Cardiac muscle cell (in vitro differentiated cells and primary cell): ENCODE measurements around the gene MYBBP1A. TPM values are rescaled to one million over a fixed set of nuclear protein-coding genes. Genes with fewer than 3 reads are reported as not detected.
A peak's percentile ranks its signal among the peaks of the same experiment; 100 is the strongest.

Source experiments
- DNase-seq, 2 donors: peaks; one replicate each; pipeline versions ENCODE4 v3.0.0 to v3.0.0-alpha.2; 2010 to 2017; ENCODE audit warnings: low read depth in 1 of 2, low spot score in 1 of 2
- H3K27ac ChIP-seq: fragments of 200-600 bp; sonication (generic); 2 replicates; pipeline ENCODE4 v1.5.1; 2016
- H3K27me3 ChIP-seq: fragments of 200-600 bp; sonication (generic); 2 replicates; pipeline ENCODE4 v1.6.0; 2016; ENCODE audit warnings: control low read depth
- H3K36me3 ChIP-seq: fragments of 200-600 bp; sonication (generic); 2 replicates; pipeline ENCODE4 v1.5.1; 2016; ENCODE audit warnings: control low read depth
- H3K4me1 ChIP-seq: fragments of 200-600 bp; sonication (generic); 2 replicates; pipeline ENCODE4 v1.8.1; 2017; ENCODE audit warnings: low read depth, mild to moderate bottlenecking, mixed run types
- H3K4me3 ChIP-seq: fragments of 200-600 bp; sonication (generic); 2 replicates; pipeline ENCODE4 v1.5.1; 2016; ENCODE audit warnings: mild to moderate bottlenecking
- H3K9me3 ChIP-seq: fragments of 200-600 bp; sonication (generic); 2 replicates; pipeline ENCODE4 v1.5.1; 2017; ENCODE audit warnings: low read depth, mild to moderate bottlenecking, control low read depth
- CTCF ChIP-seq: IDR thresholded peaks from 2 replicates; pipeline ENCODE4 v1.5.1; 2012; ENCODE audit warnings: low read depth, mild to moderate bottlenecking, low read length
- polyA plus RNA-seq: library from polyadenylated mRNA; unstranded; fragments of >200 nt; fragmentation: Nextera tagmentation; extraction: Ambion mirVana; gene quantifications from 2 replicates; pipeline ENCODE4 v1.2.1, GENCODE V29; 2016
- total RNA-seq: library from RNA; depleted of rRNA; stranded (reverse); fragments of >200 nt; gene quantifications from 2 replicates; pipeline ENCODE4 v1.2.3, GENCODE V29; 2016

MYBBP1A gene
- total and polyA plus RNA-seq, 2 experiments from 2014 or later, result 51.5 to 57.1 TPM

- Histone ChIP-seq H3K27me3 (no peaks in the 10 kb centered on the region), H3K4me3 (no peak overlapping the region), H3K36me3 (peaks cover 6% of the 10 kb centered on the region), H3K9me3 (no peaks in the 10 kb centered on the region), H3K4me1 (no peaks in the 10 kb centered on the region), H3K27ac (no peak overlapping the region)
- TF ChIP-seq CTCF, result no peak
- DNase-seq, result no peak
Observed at GRCh38 chr17:4544135-4544950, 10.8 kb downstream of the MYBBP1A start.

- Histone ChIP-seq H3K9me3 (no peaks in the 10 kb centered on the region), H3K4me1 (no peaks in the 10 kb centered on the region), H3K27ac (no peak overlapping the region), H3K4me3 (no peak overlapping the region), H3K27me3 (no peaks in the 10 kb centered on the region), H3K36me3 (peaks cover 10% of the 10 kb centered on the region)
- DNase-seq, result peak in 1 of 2 donors; percentile 26
- no peak for TF ChIP-seq CTCF
Observed at GRCh38 chr17:4543557-4544026, 11.6 kb downstream of the MYBBP1A start.

- TF ChIP-seq CTCF, result no peak
- DNase-seq, result no peak
- no peak overlapping the region for H3K4me3 ChIP-seq
- no peaks in the 10 kb centered on the region for H3K9me3 ChIP-seq
- H3K36me3 ChIP-seq, result peaks cover 14% of the 10 kb centered on the region
- no peaks in the 10 kb centered on the region for H3K4me1 ChIP-seq
- H3K27me3 ChIP-seq, result no peaks in the 10 kb centered on the region
- no peak overlapping the region for H3K27ac ChIP-seq
Observed at GRCh38 chr17:4542726-4543191, 12.4 kb downstream of the MYBBP1A start.

GRCh38 chr17:4542003-4542725 lies 13.0 kb downstream of the MYBBP1A start:
- peaks cover 14% of the 10 kb centered on the region for H3K36me3 ChIP-seq
- no peak for TF ChIP-seq CTCF

GRCh38 chr17:4541328-4542002 lies 13.7 kb downstream of the MYBBP1A start:
- Histone ChIP-seq H3K4me1 (peaks cover 3% of the 10 kb centered on the region), H3K27me3 (no peaks in the 10 kb centered on the region), H3K36me3 (peaks cover 11% of the 10 kb centered on the region), H3K27ac (no peak overlapping the region), H3K9me3 (no peaks in the 10 kb centered on the region), H3K4me3 (no peak overlapping the region)
- no peak for TF ChIP-seq CTCF
- no peak for DNase-seq

More at GRCh38 chr17:4542003-4542725, 13.0 kb downstream of the MYBBP1A start:
- Histone ChIP-seq H3K4me1 (no peaks in the 10 kb centered on the region), H3K27ac (no peak overlapping the region), H3K4me3 (no peak overlapping the region), H3K9me3 (no peaks in the 10 kb centered on the region), H3K27me3 (no peaks in the 10 kb centered on the region)
- DNase-seq, result no peak
